Activated CD4-positive, CD25-positive, alpha-beta regulatory T cell (primary cell): ENCODE measurements around the gene ADCY10.
"Not testable (repeated sequence)": the region's sequence is repeated elsewhere in the genome, so short reads cannot be mapped to it uniquely, and the experiment has no call there.

Experiments
- DNase-seq, 4 experiments: peaks; one replicate each; lab custom pipeline; 2025; lab: John Stamatoyannopoulos, UW

The ADCY10 gene

GRCh38 chr1:167812972-167813371 is 101.0 kb downstream of the ADCY10 start:
- no peak for DNase-seq

- no peak for DNase-seq
These were observed 105.2 kb downstream of the ADCY10 start for GRCh38 chr1:167808690-167809089.

GRCh38 chr1:167808104-167808503 is 105.8 kb downstream of the ADCY10 start:
- no peak for DNase-seq

GRCh38 chr1:167806676-167807075 is 107.3 kb downstream of the ADCY10 start:
- not testable (repeated sequence) for DNase-seq

- not testable (repeated sequence) for DNase-seq
These were observed 107.7 kb downstream of the ADCY10 start for GRCh38 chr1:167806235-167806634.

- DNase-seq, result no peak
These were observed 108.8 kb downstream of the ADCY10 start for GRCh38 chr1:167805041-167805556.

GRCh38 chr1:167803358-167804207 is 110.4 kb downstream of the ADCY10 start:
- DNase-seq, result peak; percentile 63 to 80 (median 70)

GRCh38 chr1:167802235-167802634 is 111.7 kb downstream of the ADCY10 start:
- DNase-seq, result no peak

GRCh38 chr1:167800251-167800650 is 113.7 kb downstream of the ADCY10 start:
- DNase-seq, result no peak

GRCh38 chr1:167799747-167800146 is 114.2 kb downstream of the ADCY10 start:
- no peak for DNase-seq

GRCh38 chr1:167798952-167799351 is 115.0 kb downstream of the ADCY10 start:
- DNase-seq, result no peak

- DNase-seq, result no peak
These were observed 116.9 kb downstream of the ADCY10 start for GRCh38 chr1:167797015-167797414.

- DNase-seq, result no peak
These were observed 117.9 kb downstream of the ADCY10 start for GRCh38 chr1:167795810-167796740.

GRCh38 chr1:167794043-167794442 is 119.9 kb downstream of the ADCY10 start:
- DNase-seq, result no peak

GRCh38 chr1:167792188-167792565 is 121.8 kb downstream of the ADCY10 start:
- no peak for DNase-seq

GRCh38 chr1:167791281-167792187 is 122.4 kb downstream of the ADCY10 start:
- DNase-seq, result no peak

GRCh38 chr1:167790117-167790516 is 123.8 kb downstream of the ADCY10 start:
- no peak for DNase-seq

- no peak for DNase-seq
These were observed 124.4 kb downstream of the ADCY10 start for GRCh38 chr1:167789501-167789900.

- no peak for DNase-seq
These were observed 127.4 kb downstream of the ADCY10 start for GRCh38 chr1:167786502-167786901.

GRCh38 chr1:167784876-167785550 is 128.9 kb downstream of the ADCY10 start:
- DNase-seq, result no peak

- DNase-seq, result no peak
These were observed 131.0 kb downstream of the ADCY10 start for GRCh38 chr1:167782946-167783345.
